Tibial artery (tissue), 4 donors: ENCODE measurements around the gene SNTG2.

Source experiments
- DNase-seq, 2 donors: peaks; one replicate each; pipeline ENCODE4 v3.0.0-alpha.2; 2019
- H3K27ac ChIP-seq, 2 donors: fragments of 200-600 bp; sonication (generic) in 1 of 2; 1 replicate in 1 of 2; 2 replicates in 1 of 2; pipeline ENCODE4 v1.5.1; 2018 to 2019; ENCODE audit warnings: mild to moderate bottlenecking in 1 of 2
- H3K27me3 ChIP-seq, 2 donors: fragments of 200-600 bp; sonication (generic) in 1 of 2; one replicate each; pipeline versions ENCODE4 v1.5.1 to v1.6.0; 2016 to 2019
- H3K36me3 ChIP-seq, 3 donors: fragments of 200-600 bp; sonication (generic) in 2 of 3; one replicate each; pipeline ENCODE4 v1.5.1; 2016 to 2019; ENCODE audit warnings: mild to moderate bottlenecking in 2 of 3
- H3K4me1 ChIP-seq, 4 donors: fragments of 200-600 bp; sonication (generic) in 2 of 4; 1 replicate in 3 of 4; 2 replicates in 1 of 4; pipeline ENCODE4 v1.5.1; 2016 to 2019
- H3K4me3 ChIP-seq, 2 donors: fragments of 200-600 bp; sonication (generic) in 1 of 2; 1 replicate in 1 of 2; 2 replicates in 1 of 2; pipeline ENCODE4 v1.5.1; 2018 to 2019; ENCODE audit warnings: mild to moderate bottlenecking in 2 of 2
- H3K9me3 ChIP-seq, 3 donors: fragments of 200-600 bp; sonication (generic) in 1 of 3; one replicate each; pipeline ENCODE4 v1.5.1; 2016 to 2019
- intact Hi-C: fragments of 100-400 bp; cut with DNase I; formaldehyde crosslinking; loops from one replicate; pipeline ENCODE4 v1.15.0; 2023; ENCODE audit warnings: low total_unique reads
- TF ChIP-seq, protein P1 (sequence below), 2 experiments: fragments of 200-600 bp in 1 of 2; fragments of 450-650 bp in 1 of 2; IDR thresholded peaks; one replicate each; pipeline ENCODE4 v1.5.1; 2017 to 2019; ENCODE audit warnings: antibody characterized with exemption in 2 of 2, mild to moderate bottlenecking in 1 of 2, moderate library complexity in 1 of 2

Gene SNTG2

DNA sequence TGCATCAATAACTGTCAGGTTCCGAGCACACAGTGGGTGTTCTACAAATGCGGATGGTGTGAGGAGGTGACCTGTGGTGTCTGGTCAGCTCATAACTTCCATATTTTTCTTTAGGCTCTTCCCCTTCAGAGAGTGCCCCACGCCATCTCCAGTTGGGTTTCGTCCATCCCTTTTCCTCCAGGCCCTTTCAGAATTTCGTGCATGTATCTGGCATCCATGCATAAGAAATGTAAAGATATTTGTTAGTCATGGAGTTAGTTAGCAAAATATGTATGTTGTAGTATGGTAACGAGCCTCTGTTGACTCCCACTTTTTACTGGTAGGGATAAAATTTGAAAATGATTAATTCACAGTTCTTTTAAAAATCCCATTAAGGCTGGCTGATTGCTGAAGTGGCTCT lies 67.2 kb downstream of the SNTG2 start:
- intact Hi-C loops: no loop called here
- Histone ChIP-seq H3K36me3 (no peaks in the 10 kb centered on the region), H3K27ac (no peak overlapping the region), H3K9me3 (no peaks in the 10 kb centered on the region), H3K4me3 (no peak overlapping the region), H3K4me1 (no peaks in the 10 kb centered on the region), H3K27me3 (no peaks in the 10 kb centered on the region)
- DNase-seq: no peak
- TF ChIP-seq, protein P1, sequence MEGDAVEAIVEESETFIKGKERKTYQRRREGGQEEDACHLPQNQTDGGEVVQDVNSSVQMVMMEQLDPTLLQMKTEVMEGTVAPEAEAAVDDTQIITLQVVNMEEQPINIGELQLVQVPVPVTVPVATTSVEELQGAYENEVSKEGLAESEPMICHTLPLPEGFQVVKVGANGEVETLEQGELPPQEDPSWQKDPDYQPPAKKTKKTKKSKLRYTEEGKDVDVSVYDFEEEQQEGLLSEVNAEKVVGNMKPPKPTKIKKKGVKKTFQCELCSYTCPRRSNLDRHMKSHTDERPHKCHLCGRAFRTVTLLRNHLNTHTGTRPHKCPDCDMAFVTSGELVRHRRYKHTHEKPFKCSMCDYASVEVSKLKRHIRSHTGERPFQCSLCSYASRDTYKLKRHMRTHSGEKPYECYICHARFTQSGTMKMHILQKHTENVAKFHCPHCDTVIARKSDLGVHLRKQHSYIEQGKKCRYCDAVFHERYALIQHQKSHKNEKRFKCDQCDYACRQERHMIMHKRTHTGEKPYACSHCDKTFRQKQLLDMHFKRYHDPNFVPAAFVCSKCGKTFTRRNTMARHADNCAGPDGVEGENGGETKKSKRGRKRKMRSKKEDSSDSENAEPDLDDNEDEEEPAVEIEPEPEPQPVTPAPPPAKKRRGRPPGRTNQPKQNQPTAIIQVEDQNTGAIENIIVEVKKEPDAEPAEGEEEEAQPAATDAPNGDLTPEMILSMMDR (IDR thresholded peaks at IDR 0.05): no peak

DNA sequence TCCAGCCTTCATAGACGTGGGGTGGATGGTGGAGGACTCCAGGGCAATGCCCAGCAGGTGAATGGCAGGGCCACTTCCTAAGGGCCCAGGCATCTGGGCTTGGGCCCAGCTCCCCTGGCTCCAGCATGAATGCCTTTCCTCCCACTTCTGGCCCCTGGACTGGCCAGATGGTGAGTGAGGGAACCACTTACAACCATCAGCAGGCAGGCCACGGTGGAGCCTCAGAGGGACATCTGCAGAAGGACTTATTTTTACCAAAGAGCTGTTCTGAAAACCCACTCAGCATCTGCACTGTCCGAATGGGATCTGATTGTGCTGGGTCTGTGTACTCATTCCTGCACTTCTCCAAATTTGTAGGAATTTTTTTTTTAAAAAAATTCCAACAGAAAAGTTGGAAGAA lies 69.6 kb downstream of the SNTG2 start:
- intact Hi-C loops: no loop called here
- H3K27ac ChIP-seq: no peak overlapping the region
- no peaks in the 10 kb centered on the region for H3K36me3 ChIP-seq
- no peaks in the 10 kb centered on the region for H3K4me1 ChIP-seq
- no peak for DNase-seq
- no peak overlapping the region for H3K4me3 ChIP-seq
- no peaks in the 10 kb centered on the region for H3K27me3 ChIP-seq
- H3K9me3 ChIP-seq: no peaks in the 10 kb centered on the region
- TF ChIP-seq, protein P1 (IDR thresholded peaks at IDR 0.05): no peak

DNA sequence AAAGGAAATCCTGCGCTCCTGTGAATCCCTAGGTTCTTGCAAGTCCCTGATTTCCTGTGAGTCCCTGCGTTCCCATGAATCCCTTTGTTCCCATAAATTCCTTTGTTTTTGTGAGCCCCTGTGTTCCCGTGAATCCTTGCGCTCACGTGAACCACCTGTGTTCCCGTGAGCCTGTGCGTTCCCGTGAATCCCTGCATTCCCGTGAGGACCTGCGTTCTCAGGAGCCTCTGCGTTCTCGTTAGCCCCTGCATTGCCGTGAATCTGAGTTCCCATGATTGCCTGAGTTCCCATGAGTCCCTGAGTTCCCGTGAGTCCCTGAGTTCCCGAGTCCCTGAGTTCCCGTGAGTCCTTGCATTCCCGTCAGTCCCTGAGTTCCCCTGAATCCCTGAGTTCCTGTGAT lies 71.5 kb downstream of the SNTG2 start:
- Histone ChIP-seq H3K27me3 (no peaks in the 10 kb centered on the region), H3K4me1 (no peaks in the 10 kb centered on the region), H3K27ac (no peak overlapping the region), H3K4me3 (no peak overlapping the region), H3K36me3 (no peaks in the 10 kb centered on the region), H3K9me3 (no peaks in the 10 kb centered on the region)
- intact Hi-C loops: no loop called here
- DNase-seq: no peak
- TF ChIP-seq, protein P1 (IDR thresholded peaks at IDR 0.05): no peak

DNA sequence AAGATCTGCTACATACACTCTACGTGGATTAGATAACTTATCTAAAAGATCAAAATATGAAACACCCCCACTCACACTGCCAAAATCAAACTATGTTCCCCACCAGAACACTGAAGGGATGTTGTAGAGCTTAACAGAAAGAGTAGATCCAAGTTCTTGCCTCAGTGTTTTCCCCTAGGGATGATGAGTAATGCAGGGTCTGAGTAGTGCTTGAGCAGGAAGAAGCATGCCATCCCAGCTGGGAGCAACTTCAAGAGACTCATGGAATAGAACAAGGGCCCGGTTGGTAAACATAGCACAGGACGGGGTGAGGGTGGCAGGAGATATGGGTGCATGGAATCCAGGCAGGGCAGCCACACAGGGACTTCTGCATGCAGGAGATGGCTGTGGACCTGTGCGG lies 74.3 kb downstream of the SNTG2 start:
- DNase-seq: no peak

DNA sequence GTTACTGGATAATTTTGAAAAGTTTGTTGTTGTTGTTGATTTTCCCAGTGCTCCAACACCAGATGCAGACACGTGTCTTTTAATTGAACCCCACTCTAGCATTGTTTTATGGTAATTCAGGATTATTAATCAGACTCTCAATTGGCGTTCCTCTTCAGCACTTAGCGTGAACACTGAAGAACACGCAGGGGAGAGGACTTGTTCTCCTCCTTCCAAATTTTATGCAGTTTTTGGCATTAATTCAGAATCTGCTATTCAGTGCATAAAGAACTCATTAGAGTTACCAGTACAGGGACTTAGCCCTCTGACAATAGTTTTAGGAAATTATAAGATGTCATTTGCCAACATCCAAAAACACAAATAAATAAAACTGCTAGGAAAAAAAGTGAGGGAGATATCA lies 75.5 kb downstream of the SNTG2 start:
- TF ChIP-seq, protein P1 (IDR thresholded peaks at IDR 0.05): no peak
- H3K9me3 ChIP-seq: no peaks in the 10 kb centered on the region
- intact Hi-C loops: no loop called here
- DNase-seq: no peak
- no peaks in the 10 kb centered on the region for H3K36me3 ChIP-seq
- no peaks in the 10 kb centered on the region for H3K27me3 ChIP-seq
- H3K27ac ChIP-seq: no peak overlapping the region
- no peak overlapping the region for H3K4me3 ChIP-seq
- no peaks in the 10 kb centered on the region for H3K4me1 ChIP-seq

More for the DNA sequence above, 74.3 kb downstream of the SNTG2 start:
- H3K4me3 ChIP-seq: no peak overlapping the region
- no peaks in the 10 kb centered on the region for H3K9me3 ChIP-seq
- no peaks in the 10 kb centered on the region for H3K36me3 ChIP-seq
- intact Hi-C loops: no loop called here
- H3K27me3 ChIP-seq: no peaks in the 10 kb centered on the region
- no peak overlapping the region for H3K27ac ChIP-seq
- TF ChIP-seq, protein P1 (IDR thresholded peaks at IDR 0.05): no peak
- no peaks in the 10 kb centered on the region for H3K4me1 ChIP-seq

DNA sequence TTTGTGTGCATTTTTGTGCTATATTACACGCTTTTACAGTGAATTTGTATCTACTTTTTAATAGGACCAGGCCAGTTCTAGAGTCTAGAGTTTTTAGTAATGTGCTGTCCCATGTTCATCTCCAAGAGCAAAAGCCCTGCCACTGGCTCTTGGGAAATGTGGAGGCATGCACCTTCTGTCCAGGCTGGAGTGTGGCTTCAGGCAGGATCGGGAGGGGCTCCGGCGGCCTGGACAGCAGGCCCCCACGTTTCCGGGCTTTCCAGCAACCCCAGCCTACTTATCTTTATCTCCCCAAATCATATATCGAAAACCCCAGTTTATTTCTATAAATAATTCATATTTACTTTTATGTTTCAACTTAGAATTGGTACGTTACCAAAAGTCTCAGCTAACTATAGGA lies 78.2 kb downstream of the SNTG2 start:
- H3K4me1 ChIP-seq: no peaks in the 10 kb centered on the region
- no peaks in the 10 kb centered on the region for H3K27me3 ChIP-seq
- H3K9me3 ChIP-seq: no peaks in the 10 kb centered on the region
- intact Hi-C loops: no loop called here
- TF ChIP-seq, protein P1 (IDR thresholded peaks at IDR 0.05): no peak
- DNase-seq: no peak
- H3K4me3 ChIP-seq: no peak overlapping the region
- H3K27ac ChIP-seq: no peak overlapping the region
- no peaks in the 10 kb centered on the region for H3K36me3 ChIP-seq
